ENCODE data around the gene RUNX1. TPM values are rescaled to one million over a fixed set of nuclear protein-coding genes. Genes with fewer than 3 reads are reported as not detected.

The RUNX1 gene
- total RNA-seq, 1 experiment from 2014 or later: 86.2 TPM

GRCh38 chr21:34825948-34826548 lies 223.1 kb downstream of the RUNX1 start:
- BruUV-seq (replicated peaks): no TSS peak

GRCh38 chr21:34825101-34825500 lies 224.0 kb downstream of the RUNX1 start:
- CTCF ChIA-PET: no interaction called here
- Mint-ChIP-seq H3K4me1 (ENCODE audit: insufficient read depth, unreplicated experiment) (peaks cover 10% of the 10 kb centered on the region), H3K4me3 (ENCODE audit: unreplicated experiment) (no peak overlapping the region), H3K27ac (ENCODE audit: low read depth, unreplicated experiment) (peak overlapping the region; percentile 58), H3K9me3 (ENCODE audit: unreplicated experiment) (peaks cover 5% of the 10 kb centered on the region), H3K27me3 (ENCODE audit: insufficient read depth, unreplicated experiment) (no peaks in the 10 kb centered on the region), H3K36me3 (ENCODE audit: insufficient read depth, unreplicated experiment) (peaks cover 85% of the 10 kb centered on the region)
- no peak for TF ChIP-seq CTCF (IDR thresholded peaks at IDR 0.05; ENCODE audit: unreplicated experiment)
- DNase-seq (ENCODE audit: unreplicated experiment): no peak
- intact Hi-C loops (cut with micrococcal nuclease): no loop called here
- POLR2A ChIA-PET: interaction anchor here (0.9 to 1.4 kb wide), 4 partner anchors 10 to 21 kb away, joined by 3 to 6 read pairs (median 4); no protein-coding TSS in a partner anchor
- BruUV-seq (replicated peaks): no TSS peak

More at GRCh38 chr21:34825948-34826548, 223.1 kb downstream of the RUNX1 start:
- Mint-ChIP-seq H3K27ac (ENCODE audit: low read depth, unreplicated experiment) (peak overlapping the region; percentile 58), H3K4me1 (ENCODE audit: insufficient read depth, unreplicated experiment) (peaks cover 10% of the 10 kb centered on the region), H3K4me3 (ENCODE audit: unreplicated experiment) (no peak overlapping the region), H3K27me3 (ENCODE audit: insufficient read depth, unreplicated experiment) (no peaks in the 10 kb centered on the region), H3K36me3 (ENCODE audit: insufficient read depth, unreplicated experiment) (peaks cover 87% of the 10 kb centered on the region), H3K9me3 (ENCODE audit: unreplicated experiment) (peaks cover 5% of the 10 kb centered on the region)
- TF ChIP-seq CTCF (IDR thresholded peaks at IDR 0.05; ENCODE audit: unreplicated experiment): no peak
- intact Hi-C loops (cut with micrococcal nuclease): no loop called here
- ChIA-PET CTCF (no interaction called here), POLR2A (interaction anchor here (1.0 to 2.8 kb wide), 2 partner anchors 13 to 20 kb away, joined by 4 to 8 read pairs; no protein-coding TSS in a partner anchor)
- DNase-seq (ENCODE audit: unreplicated experiment): no peak

- Mint-ChIP-seq H3K9me3 (ENCODE audit: unreplicated experiment) (peaks cover 5% of the 10 kb centered on the region), H3K27me3 (ENCODE audit: insufficient read depth, unreplicated experiment) (no peaks in the 10 kb centered on the region), H3K4me1 (ENCODE audit: insufficient read depth, unreplicated experiment) (peaks cover 10% of the 10 kb centered on the region), H3K36me3 (ENCODE audit: insufficient read depth, unreplicated experiment) (peaks cover 78% of the 10 kb centered on the region), H3K4me3 (ENCODE audit: unreplicated experiment) (no peak overlapping the region), H3K27ac (ENCODE audit: low read depth, unreplicated experiment) (peak overlapping the region; percentile 58)
- ChIA-PET CTCF (no interaction called here), POLR2A (interaction anchor here (1.1 to 1.4 kb wide), 3 partner anchors 9 to 12 kb away, joined by 3 to 5 read pairs (median 3); no protein-coding TSS in a partner anchor)
- TF ChIP-seq CTCF (IDR thresholded peaks at IDR 0.05; ENCODE audit: unreplicated experiment): no peak
- DNase-seq (ENCODE audit: unreplicated experiment): no peak
- BruUV-seq (replicated peaks): no TSS peak
- intact Hi-C loops (cut with micrococcal nuclease): no loop called here
Observed at GRCh38 chr21:34824314-34824713, 224.8 kb downstream of the RUNX1 start.

- Mint-ChIP-seq H3K27ac (ENCODE audit: low read depth, unreplicated experiment) (no peak overlapping the region), H3K4me1 (ENCODE audit: insufficient read depth, unreplicated experiment) (peaks cover 18% of the 10 kb centered on the region), H3K4me3 (ENCODE audit: unreplicated experiment) (no peak overlapping the region), H3K27me3 (ENCODE audit: insufficient read depth, unreplicated experiment) (no peaks in the 10 kb centered on the region), H3K9me3 (ENCODE audit: unreplicated experiment) (peaks cover 5% of the 10 kb centered on the region), H3K36me3 (ENCODE audit: insufficient read depth, unreplicated experiment) (peaks cover 83% of the 10 kb centered on the region)
- POLR2A ChIA-PET: interaction anchor here (0.6 to 1.3 kb wide), 4 partner anchors 16 to 67 kb away, joined by 3 read pairs; no protein-coding TSS in a partner anchor
- BruUV-seq (replicated peaks): no TSS peak
- intact Hi-C loops (cut with micrococcal nuclease): no loop called here
- CTCF ChIA-PET: no interaction called here
- DNase-seq (ENCODE audit: unreplicated experiment): peak; percentile 60
- no peak for TF ChIP-seq CTCF (IDR thresholded peaks at IDR 0.05; ENCODE audit: unreplicated experiment)
Observed at GRCh38 chr21:34822942-34823341, 226.2 kb downstream of the RUNX1 start.
